ENCODE data around the gene TTLL5. TPM values are rescaled to one million over a fixed set of nuclear protein-coding genes. Genes with fewer than 3 reads are reported as not detected.

The TTLL5 gene
- total RNA-seq, 1 experiment from 2014 or later, result 35.7 TPM

DNA sequence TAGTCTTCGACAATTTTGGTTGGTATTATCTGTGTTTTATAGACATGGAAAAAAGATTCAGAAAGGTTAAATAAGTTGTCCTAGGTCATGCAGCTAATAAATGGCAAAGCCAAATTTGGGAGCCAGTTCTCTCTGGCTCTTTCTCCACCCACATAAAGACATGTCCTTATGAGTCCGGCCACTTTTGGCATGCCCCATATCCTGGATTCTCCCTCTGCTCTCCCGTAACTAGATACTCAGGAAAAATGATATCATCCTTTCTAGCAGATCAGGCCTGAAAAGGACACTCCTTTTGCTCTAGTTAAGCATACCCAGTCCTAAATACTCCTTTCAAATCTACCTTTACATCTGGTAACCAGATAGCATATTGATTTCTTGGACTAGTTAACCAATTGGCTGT is 64.4 kb downstream of the TTLL5 start:
- peaks cover 12 to 14% of the 10 kb centered on the region in 2 experiments for H3K9me3 Mint-ChIP-seq
- WGBS (ENCODE audit: extremely low coverage, insufficient read length, low lambda C conversion rate), result no CpG with 5 or more reads among the region's 3 CpGs
- H2BK20ac ChIP-seq (ENCODE audit: low read depth, low read length, poor library complexity, severe bottlenecking), result no peak overlapping the region
- no peaks in the 10 kb centered on the region for H3K9me3 ChIP-seq (ENCODE audit: control insufficient read depth, low read depth, low read length)
- H3K36me3 Mint-ChIP-seq (ENCODE audit: insufficient read depth in 1 of 3, low read depth in 3 of 3), result peaks cover 36 to 60% (median 42%) of the 10 kb centered on the region in 3 experiments
- no peaks in the 10 kb centered on the region for H3K27me3 ChIP-seq (ENCODE audit: insufficient read depth, low read length)
- H2BK12ac ChIP-seq (ENCODE audit: insufficient read length, low read depth, low read length), result no peak overlapping the region
- H3K9ac ChIP-seq (ENCODE audit: extremely low read depth, insufficient read length, low read length), result no peak overlapping the region
- no peak overlapping the region for H3K14ac ChIP-seq (ENCODE audit: insufficient read depth, low read length)
- no peak overlapping the region for H3K27ac ChIP-seq (ENCODE audit: insufficient read length, low read depth, low read length)
- no peak overlapping the region for H3K4ac ChIP-seq (ENCODE audit: low read depth, low read length)
- no peak overlapping the region; a peak in 1 of 7 replicates for H3K27ac Mint-ChIP-seq
- no peaks in the 10 kb centered on the region for H3K4me1 Mint-ChIP-seq
- H4K8ac ChIP-seq (replicated peaks; ENCODE audit: insufficient read length, low read depth, low read length), result no peak overlapping the region
- no peak overlapping the region for H2BK15ac ChIP-seq (ENCODE audit: low read depth, low read length)
- no peak overlapping the region for H3K23ac ChIP-seq (ENCODE audit: insufficient read length, low read depth, low read length)
- no peaks in the 10 kb centered on the region for H3K27me3 Mint-ChIP-seq (ENCODE audit: low read depth)
- H3K79me2 ChIP-seq (ENCODE audit: insufficient read depth, low read length), result no peaks in the 10 kb centered on the region
- H3K56ac ChIP-seq (ENCODE audit: insufficient read length, low read depth, low read length), result no peak overlapping the region
- H2AK5ac ChIP-seq (ENCODE audit: insufficient read length, low read length), result no peak overlapping the region
- no peak overlapping the region for H3K4me3 Mint-ChIP-seq
- no peak overlapping the region for H3K18ac ChIP-seq (ENCODE audit: insufficient read length, low read depth, low read length)
- no peak for DNase-seq
- H2AFZ ChIP-seq (ENCODE audit: low read length), result no peak overlapping the region
- H4K5ac ChIP-seq (ENCODE audit: insufficient read length, low read depth, low read length), result no peak overlapping the region
- no peaks in the 10 kb centered on the region for H3K4me1 ChIP-seq (ENCODE audit: insufficient read depth, low read length)
- H3K4me2 ChIP-seq (ENCODE audit: insufficient read depth, insufficient read length, low read length), result no peak overlapping the region
- H4K20me1 ChIP-seq (ENCODE audit: control insufficient read depth, insufficient read depth, insufficient read length), result no peaks in the 10 kb centered on the region
- H2BK120ac ChIP-seq (ENCODE audit: low read depth, low read length, poor library complexity, severe bottlenecking), result no peak overlapping the region
- no peaks in the 10 kb centered on the region for H3K79me1 ChIP-seq (ENCODE audit: insufficient read depth, low read depth, low read length, poor library complexity, severe bottlenecking)
- no peaks in the 10 kb centered on the region for H3K23me2 ChIP-seq (ENCODE audit: insufficient read length, low read depth, low read length, poor library complexity, severe bottlenecking)
- H3T11ph ChIP-seq (ENCODE audit: low read length), result no peak overlapping the region
- TF ChIP-seq, protein P1, sequence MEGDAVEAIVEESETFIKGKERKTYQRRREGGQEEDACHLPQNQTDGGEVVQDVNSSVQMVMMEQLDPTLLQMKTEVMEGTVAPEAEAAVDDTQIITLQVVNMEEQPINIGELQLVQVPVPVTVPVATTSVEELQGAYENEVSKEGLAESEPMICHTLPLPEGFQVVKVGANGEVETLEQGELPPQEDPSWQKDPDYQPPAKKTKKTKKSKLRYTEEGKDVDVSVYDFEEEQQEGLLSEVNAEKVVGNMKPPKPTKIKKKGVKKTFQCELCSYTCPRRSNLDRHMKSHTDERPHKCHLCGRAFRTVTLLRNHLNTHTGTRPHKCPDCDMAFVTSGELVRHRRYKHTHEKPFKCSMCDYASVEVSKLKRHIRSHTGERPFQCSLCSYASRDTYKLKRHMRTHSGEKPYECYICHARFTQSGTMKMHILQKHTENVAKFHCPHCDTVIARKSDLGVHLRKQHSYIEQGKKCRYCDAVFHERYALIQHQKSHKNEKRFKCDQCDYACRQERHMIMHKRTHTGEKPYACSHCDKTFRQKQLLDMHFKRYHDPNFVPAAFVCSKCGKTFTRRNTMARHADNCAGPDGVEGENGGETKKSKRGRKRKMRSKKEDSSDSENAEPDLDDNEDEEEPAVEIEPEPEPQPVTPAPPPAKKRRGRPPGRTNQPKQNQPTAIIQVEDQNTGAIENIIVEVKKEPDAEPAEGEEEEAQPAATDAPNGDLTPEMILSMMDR (conservative IDR thresholded peaks at IDR 0.05), result no peak
- no peak overlapping the region for H2BK5ac ChIP-seq (ENCODE audit: insufficient read length, low read length)
- H4K91ac ChIP-seq (ENCODE audit: insufficient read length, low read depth, low read length), result no peak overlapping the region
